ENCODE measurements around the gene STK24.

STK24 gene

GRCh38 chr13:98542568-98543377, 34.1 kb downstream of the STK24 start:
- DNase-seq (ENCODE audit: low read depth, low spot score): no peak
- POLR2A ChIA-PET: no interaction called here
- TF ChIP-seq CTCF (IDR thresholded peaks at IDR 0.05; ENCODE audit: insufficient read depth, low read length, missing control alignments): no peak
- no peak overlapping the region for H3K4me3 ChIP-seq (ENCODE audit: low read depth, low read length)
- CTCF ChIA-PET: interaction anchor here (1.6 kb wide), 1 partner anchor 15 kb away, joined by 3 read pairs; no protein-coding TSS in a partner anchor

- POLR2A ChIA-PET: no interaction called here
- CTCF ChIA-PET: interaction anchor here (0.6 to 1.2 kb wide), 3 partner anchors 16 to 115 kb away, joined by 3 read pairs; no protein-coding TSS in a partner anchor
- DNase-seq (ENCODE audit: low read depth, low spot score): no peak
- H3K4me3 ChIP-seq (ENCODE audit: low read depth, low read length): no peak overlapping the region
- TF ChIP-seq CTCF (IDR thresholded peaks at IDR 0.05; ENCODE audit: insufficient read depth, low read length, missing control alignments): no peak
Observed at GRCh38 chr13:98541701-98542203, 35.2 kb downstream of the STK24 start.

GRCh38 chr13:98541191-98541590, 35.7 kb downstream of the STK24 start:
- CTCF ChIA-PET: interaction anchor here (0.6 to 1.2 kb wide), 4 partner anchors 15 to 115 kb away, joined by 3 read pairs; no protein-coding TSS in a partner anchor
- no peak for DNase-seq (ENCODE audit: low read depth, low spot score)

GRCh38 chr13:98540476-98540875, 36.4 kb downstream of the STK24 start:
- H3K4me3 ChIP-seq (ENCODE audit: low read depth, low read length): no peak overlapping the region
- POLR2A ChIA-PET: interaction anchor here (0.7 kb wide), 2 partner anchors 26 to 31 kb away, joined by 3 to 4 read pairs; no protein-coding TSS in a partner anchor
- no peak for DNase-seq (ENCODE audit: low read depth, low spot score)
- no peak for TF ChIP-seq CTCF (IDR thresholded peaks at IDR 0.05; ENCODE audit: insufficient read depth, low read length, missing control alignments)
- CTCF ChIA-PET: interaction anchor here (0.9 to 1.2 kb wide), 5 partner anchors 23 to 133 kb away, joined by 3 read pairs; no protein-coding TSS in a partner anchor

More at GRCh38 chr13:98541191-98541590, 35.7 kb downstream of the STK24 start:
- no peak for TF ChIP-seq CTCF (IDR thresholded peaks at IDR 0.05; ENCODE audit: insufficient read depth, low read length, missing control alignments)
- no peak overlapping the region for H3K4me3 ChIP-seq (ENCODE audit: low read depth, low read length)
- POLR2A ChIA-PET: no interaction called here

GRCh38 chr13:98539666-98540065, 37.2 kb downstream of the STK24 start:
- CTCF ChIA-PET: interaction anchor here (0.9 to 1.2 kb wide), 3 partner anchors 23 to 134 kb away, joined by 3 read pairs; no protein-coding TSS in a partner anchor
- TF ChIP-seq CTCF (IDR thresholded peaks at IDR 0.05; ENCODE audit: insufficient read depth, low read length, missing control alignments): no peak
- no peak for DNase-seq (ENCODE audit: low read depth, low spot score)

GRCh38 chr13:98538876-98539275, 38.0 kb downstream of the STK24 start:
- TF ChIP-seq CTCF (IDR thresholded peaks at IDR 0.05; ENCODE audit: insufficient read depth, low read length, missing control alignments): no peak
- DNase-seq (ENCODE audit: low read depth, low spot score): no peak
- POLR2A ChIA-PET: no interaction called here
- H3K4me3 ChIP-seq (ENCODE audit: low read depth, low read length): no peak overlapping the region
- CTCF ChIA-PET: interaction anchor here (1.1 kb wide), 1 partner anchor 31 kb away, joined by 3 read pairs; no protein-coding TSS in a partner anchor

More at GRCh38 chr13:98539666-98540065, 37.2 kb downstream of the STK24 start:
- H3K4me3 ChIP-seq (ENCODE audit: low read depth, low read length): no peak overlapping the region
- POLR2A ChIA-PET: no interaction called here
